ENCODE measurements around the gene PDK2. TPM values are rescaled to one million over a fixed set of nuclear protein-coding genes. Genes with fewer than 3 reads are reported as not detected.
A peak's percentile ranks its signal among the peaks of the same experiment; 100 is the strongest.

The PDK2 gene
- total and polyA plus RNA-seq, 2 of the 4 experiments (the other 2 are of a cell fraction) = 26.7 to 104 TPM

- dilution Hi-C loops (cut with HindIII; ENCODE audit: low sequenced_read_pairs, unreplicated experiment) = no loop called here
- DNase-seq (no peak), ATAC-seq (ENCODE audit: low read depth) (peak; percentile 24)
- peak overlapping the region; percentile 85 for H4K91ac ChIP-seq (ENCODE audit: insufficient read depth, low read depth, low read length)
- H4K5ac ChIP-seq (ENCODE audit: low read depth, low read length) = no peak overlapping the region
- ChIA-PET POLR2A (ENCODE audit: unreplicated experiment) (no interaction called here), CTCF (interaction anchor here (1.0 kb wide), 2 partner anchors 18 to 50 kb away, joined by 3 to 5 read pairs; no protein-coding TSS in a partner anchor)
- 77% methylated on average over 4 of the region's 14 CpGs; no CpG with 5 or more reads in 1 of the 2 experiments for WGBS, 2 experiments (ENCODE audit: extremely low coverage in 2 of 2, insufficient read length in 1 of 2)
- H3K9me3 ChIP-seq (ENCODE audit: control insufficient read depth, insufficient read depth, low read length) = no peaks in the 10 kb centered on the region
- no peak overlapping the region for H2BK5ac ChIP-seq (ENCODE audit: low read depth, low read length, poor library complexity, severe bottlenecking)
- H4K8ac ChIP-seq (ENCODE audit: low read depth in 2 of 2, low read length in 2 of 2) = peak overlapping the region; percentile 69 to 79
- peak overlapping the region; percentile 60 for H3K4ac ChIP-seq (ENCODE audit: low read depth, low read length)
- H3K4me3 ChIP-seq (ENCODE audit: insufficient read depth, low read depth, low read length) = no peak overlapping the region
- H3K27me3 ChIP-seq (ENCODE audit: control insufficient read depth, insufficient read depth, low read length) = no peaks in the 10 kb centered on the region
- no peaks in the 10 kb centered on the region for H3K79me1 ChIP-seq (ENCODE audit: low read depth in 1 of 2, low read length in 2 of 2)
- peaks cover 25% of the 10 kb centered on the region; the same call in 1 of the 2 replicates for H3K36me3 ChIP-seq (ENCODE audit: control insufficient read depth, insufficient read depth, low read length)
- no peak overlapping the region for H3K18ac ChIP-seq (ENCODE audit: low read depth, low read length)
- no TSS peak for BruUV-seq (replicated peaks)
- no peak overlapping the region for H2BK20ac ChIP-seq (ENCODE audit: low read depth, low read length)
- intact Hi-C loops (cut with micrococcal nuclease) = no loop called here
- H2AFZ ChIP-seq (replicated peaks; ENCODE audit: low read length, poor library complexity) = peak overlapping the region; percentile 64
- in situ Hi-C loops (cut with MboI; ENCODE audit: low sequenced_read_pairs) = no loop called here
- H2AK5ac ChIP-seq (ENCODE audit: low read depth, low read length) = peak overlapping the region; percentile 7
- peaks cover 3% of the 10 kb centered on the region for H3K9me1 ChIP-seq (ENCODE audit: insufficient read depth, low read length)
- peak overlapping the region; percentile 14; the same call in 1 of the 2 replicates for H2BK120ac ChIP-seq (ENCODE audit: low read depth, low read length)
- no peak overlapping the region for H3K56ac ChIP-seq (ENCODE audit: extremely low read depth, insufficient read depth, low read length)
- no peak overlapping the region for H3K23ac ChIP-seq (ENCODE audit: low read depth, low read length)
- no peak overlapping the region; the same call in 1 of the 2 replicates for H3K27ac ChIP-seq (ENCODE audit: insufficient read depth, low read length)
- H3K4me2 ChIP-seq (ENCODE audit: low read depth, low read length) = no peak overlapping the region
- 0 out of 3 replicates have a peak overlapping the region, but pooled peaks have one; percentile 31 for H2BK15ac ChIP-seq (ENCODE audit: low read depth, low read length)
- H3K9ac ChIP-seq (ENCODE audit: low read depth, low read length) = peak overlapping the region; percentile 34; the same call in 1 of the 2 replicates
- H4K20me1 ChIP-seq (ENCODE audit: insufficient read depth, low read length) = no peaks in the 10 kb centered on the region
- peak overlapping the region; percentile 68 for H2AK9ac ChIP-seq (replicated peaks; ENCODE audit: low read depth, low read length, poor library complexity)
- H3K14ac ChIP-seq (replicated peaks; ENCODE audit: low read depth, low read length) = peak overlapping the region; percentile 68; the same call in 1 of the 2 replicates
- peaks cover 3% of the 10 kb centered on the region for H3K4me1 ChIP-seq (ENCODE audit: control insufficient read depth, insufficient read depth, low read length)
- TF ChIP-seq CHD1 (IDR thresholded peaks at IDR 0.05; ENCODE audit: low read depth, low read length) = no peak
- no peak for TF ChIP-seq NFE2L2 (IDR thresholded peaks at IDR 0.05; ENCODE audit: low read depth, low read length)
- no peak for TF ChIP-seq MAFK (IDR thresholded peaks at IDR 0.05; ENCODE audit: low read depth, low read length)
- TF ChIP-seq MXI1 (IDR thresholded peaks at IDR 0.05; ENCODE audit: borderline replicate concordance, low read depth, low read length) = no peak
- TF ChIP-seq RFX5 (IDR thresholded peaks at IDR 0.05; ENCODE audit: low read depth, low read length) = no peak
- TF ChIP-seq CEBPB (IDR thresholded peaks at IDR 0.05; ENCODE audit: low read depth, low read length) = no peak
- TF ChIP-seq BHLHE40 (IDR thresholded peaks at IDR 0.05; ENCODE audit: low read depth, low read length) = no peak
- no peak for TF ChIP-seq RAD21 (IDR thresholded peaks at IDR 0.05; ENCODE audit: low read length)
- TF ChIP-seq RCOR1 (IDR thresholded peaks at IDR 0.05; ENCODE audit: insufficient replicate concordance, low read length) = no peak
- TF ChIP-seq ELK1 (IDR thresholded peaks at IDR 0.05; ENCODE audit: borderline replicate concordance, low read depth, low read length) = no peak
- TF ChIP-seq POLR2A (IDR thresholded peaks at IDR 0.05; ENCODE audit: low read depth, low read length) = no peak
- TF ChIP-seq SMC3 (IDR thresholded peaks at IDR 0.05; ENCODE audit: low read depth, low read length) = no peak
- TF ChIP-seq MAZ (IDR thresholded peaks at IDR 0.05; ENCODE audit: borderline replicate concordance, low read depth, low read length) = no peak
- TF ChIP-seq USF2 (IDR thresholded peaks at IDR 0.05; ENCODE audit: low read depth, low read length) = no peak
- no peak for TF ChIP-seq FOS (IDR thresholded peaks at IDR 0.05; ENCODE audit: low read depth, low read length)
These were observed 16.8 kb downstream of the PDK2 start for GRCh38 chr17:50111673-50112655.
